ENCODE data around the gene REXO2. TPM values are rescaled to one million over a fixed set of nuclear protein-coding genes. Genes with fewer than 3 reads are reported as not detected.

REXO2 gene
- total and polyA plus RNA-seq, 10 donors = 46.4 to 118 (median 74.2) TPM

DNA sequence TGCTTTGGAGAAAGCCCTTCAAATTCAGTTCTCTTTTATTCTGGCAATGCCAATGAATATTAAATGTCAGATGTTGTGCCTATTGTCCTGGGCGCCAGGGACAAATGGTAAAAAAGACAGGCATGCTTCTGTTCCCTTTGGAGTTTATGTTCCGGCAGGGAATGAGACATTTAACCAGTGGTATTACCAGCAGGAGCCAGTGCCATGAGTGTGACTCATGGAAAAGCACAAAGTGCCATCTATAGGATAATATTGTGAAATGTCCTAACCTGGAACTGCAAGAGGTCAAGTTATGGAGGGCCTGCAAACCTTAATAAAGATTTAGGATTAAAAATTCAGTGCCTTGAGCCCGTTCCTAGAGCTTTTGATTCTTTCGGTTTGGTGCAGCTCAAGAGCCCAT is 39.5 kb downstream of the REXO2 start:
- no peak for DNase-seq
- Histone ChIP-seq H3K36me3 (no peaks in the 10 kb centered on the region), H3K9me3 (no peaks in the 10 kb centered on the region), H3K27ac (no peak overlapping the region), H3K4me3 (no peak overlapping the region), H3K4me1 (peaks cover 0 to 7% (median 0%) of the 10 kb centered on the region in 6 donors), H3K27me3 (replicated peaks in 1 of 7) (no peaks in the 10 kb centered on the region)
- WGBS, 5 donors = 68 to 84% (median 81%) methylated on average over 4 of the region's 4 CpGs
- TF ChIP-seq POLR2AphosphoS5 (IDR thresholded peaks at IDR 0.05) = no peak
- TF ChIP-seq POLR2A (IDR thresholded peaks at IDR 0.05) = no peak
- TF ChIP-seq, protein P1, sequence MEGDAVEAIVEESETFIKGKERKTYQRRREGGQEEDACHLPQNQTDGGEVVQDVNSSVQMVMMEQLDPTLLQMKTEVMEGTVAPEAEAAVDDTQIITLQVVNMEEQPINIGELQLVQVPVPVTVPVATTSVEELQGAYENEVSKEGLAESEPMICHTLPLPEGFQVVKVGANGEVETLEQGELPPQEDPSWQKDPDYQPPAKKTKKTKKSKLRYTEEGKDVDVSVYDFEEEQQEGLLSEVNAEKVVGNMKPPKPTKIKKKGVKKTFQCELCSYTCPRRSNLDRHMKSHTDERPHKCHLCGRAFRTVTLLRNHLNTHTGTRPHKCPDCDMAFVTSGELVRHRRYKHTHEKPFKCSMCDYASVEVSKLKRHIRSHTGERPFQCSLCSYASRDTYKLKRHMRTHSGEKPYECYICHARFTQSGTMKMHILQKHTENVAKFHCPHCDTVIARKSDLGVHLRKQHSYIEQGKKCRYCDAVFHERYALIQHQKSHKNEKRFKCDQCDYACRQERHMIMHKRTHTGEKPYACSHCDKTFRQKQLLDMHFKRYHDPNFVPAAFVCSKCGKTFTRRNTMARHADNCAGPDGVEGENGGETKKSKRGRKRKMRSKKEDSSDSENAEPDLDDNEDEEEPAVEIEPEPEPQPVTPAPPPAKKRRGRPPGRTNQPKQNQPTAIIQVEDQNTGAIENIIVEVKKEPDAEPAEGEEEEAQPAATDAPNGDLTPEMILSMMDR (IDR thresholded peaks at IDR 0.05 in 8 of 11, conservative IDR thresholded peaks at IDR 0.05 in 3 of 11) = no peak
- intact Hi-C loops (cut with DNase I; ENCODE audit: low total_unique reads) = no loop called here

DNA sequence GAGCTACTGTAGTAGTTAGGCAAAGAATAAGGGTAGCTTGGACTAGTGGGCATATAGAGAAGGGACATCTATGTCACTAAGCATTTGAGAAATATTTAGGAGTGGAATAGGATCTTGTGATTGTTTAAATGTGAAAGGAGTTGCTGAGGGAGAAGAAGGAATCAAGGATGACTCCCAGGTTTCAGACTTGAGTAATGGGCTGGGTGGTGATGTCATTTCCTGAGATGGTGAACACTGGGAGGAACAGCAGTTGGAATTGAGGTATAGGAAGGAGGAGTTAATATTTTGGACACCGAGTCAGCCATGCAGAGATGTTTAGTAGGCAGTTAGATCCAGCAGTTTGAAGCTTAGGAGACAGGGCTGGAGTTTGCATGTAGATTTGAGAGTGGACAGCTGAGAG is 40.1 kb downstream of the REXO2 start:
- no peak for DNase-seq
- Histone ChIP-seq H3K4me1 (peaks cover 0 to 7% (median 0%) of the 10 kb centered on the region in 6 donors), H3K27me3 (replicated peaks in 1 of 7) (no peaks in the 10 kb centered on the region), H3K27ac (no peak overlapping the region), H3K36me3 (no peaks in the 10 kb centered on the region), H3K9me3 (no peaks in the 10 kb centered on the region), H3K4me3 (no peak overlapping the region)
- 79 to 91% (median 84%) methylated on average over 1 of the region's 1 CpG for WGBS, 5 donors
- intact Hi-C loops (cut with DNase I; ENCODE audit: low total_unique reads) = no loop called here
- TF ChIP-seq, protein P1 (IDR thresholded peaks at IDR 0.05 in 8 of 11, conservative IDR thresholded peaks at IDR 0.05 in 3 of 11) = no peak
- TF ChIP-seq POLR2AphosphoS5 (IDR thresholded peaks at IDR 0.05) (no peak), POLR2A (IDR thresholded peaks at IDR 0.05) (no peak)

DNA sequence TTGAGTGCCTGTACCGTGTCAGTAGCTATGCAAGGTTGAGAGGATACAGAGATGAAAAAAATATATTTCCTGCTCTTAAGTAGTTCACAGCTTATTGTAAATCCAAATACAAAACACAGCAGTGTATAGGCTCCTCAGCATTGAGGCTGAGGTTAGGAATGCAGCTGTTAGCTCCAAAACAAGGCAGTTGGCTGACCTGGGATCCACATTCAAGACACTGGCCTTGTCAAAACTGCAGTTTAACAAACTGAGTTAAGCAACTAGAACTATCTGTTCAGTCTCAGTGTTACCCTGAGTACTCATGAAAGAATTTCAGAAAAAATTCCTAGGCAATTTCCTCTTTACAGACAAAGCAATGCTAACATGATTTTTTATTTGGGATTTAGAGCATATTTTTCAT is 42.8 kb downstream of the REXO2 start:
- H3K27me3 ChIP-seq (replicated peaks in 1 of 7) = no peaks in the 10 kb centered on the region
- H3K27ac ChIP-seq = no peak overlapping the region
- whole genome bisulfite sequencing, 5 donors = 57 to 77% (median 65%) methylated on average over 1 of the region's 1 CpG
- DNase-seq = no peak
- H3K36me3 ChIP-seq = no peaks in the 10 kb centered on the region
- H3K4me1 ChIP-seq = peaks cover 0 to 7% (median 0%) of the 10 kb centered on the region in 6 donors
- H3K9me3 ChIP-seq = no peaks in the 10 kb centered on the region
- intact Hi-C loops (cut with DNase I; ENCODE audit: low total_unique reads) = no loop called here
- TF ChIP-seq, protein P1 (IDR thresholded peaks at IDR 0.05 in 8 of 11, conservative IDR thresholded peaks at IDR 0.05 in 3 of 11) = no peak
- no peak for TF ChIP-seq POLR2A (IDR thresholded peaks at IDR 0.05)
- no peak for TF ChIP-seq POLR2AphosphoS5 (IDR thresholded peaks at IDR 0.05)
- no peak overlapping the region for H3K4me3 ChIP-seq

DNA sequence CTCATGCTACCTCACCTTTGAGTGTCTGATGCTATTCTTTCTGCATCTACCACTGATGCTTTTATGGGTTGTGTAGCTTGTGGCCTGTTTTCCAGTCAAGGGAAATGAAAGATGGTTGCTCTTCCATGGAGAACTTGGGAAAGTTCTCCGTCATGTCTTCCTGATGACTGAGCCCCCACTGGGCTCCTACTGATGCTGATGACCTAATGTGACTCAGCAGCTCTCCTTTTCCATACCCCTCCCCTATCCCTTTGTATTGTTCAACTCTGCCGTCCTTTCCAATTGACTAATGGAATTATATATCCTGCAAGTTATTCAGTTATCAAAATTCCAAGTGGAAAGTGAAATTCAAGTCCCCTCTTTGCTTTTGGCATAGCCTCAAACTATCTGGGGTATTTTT is 44.7 kb downstream of the REXO2 start:
- WGBS, 5 donors = 88 to 94% (median 92%) methylated on average over 2 of the region's 2 CpGs
- intact Hi-C loops (cut with DNase I; ENCODE audit: low total_unique reads) = no loop called here
- Histone ChIP-seq H3K4me1 (peaks cover 0 to 7% (median 0%) of the 10 kb centered on the region in 6 donors), H3K27me3 (replicated peaks in 1 of 7) (no peaks in the 10 kb centered on the region), H3K9me3 (no peaks in the 10 kb centered on the region), H3K36me3 (no peaks in the 10 kb centered on the region), H3K4me3 (no peak overlapping the region), H3K27ac (no peak overlapping the region)
- TF ChIP-seq POLR2A (IDR thresholded peaks at IDR 0.05) (no peak), POLR2AphosphoS5 (IDR thresholded peaks at IDR 0.05) (no peak)
- TF ChIP-seq, protein P1 (IDR thresholded peaks at IDR 0.05 in 8 of 11, conservative IDR thresholded peaks at IDR 0.05 in 3 of 11) = no peak
- DNase-seq = no peak

Data from spleen (tissue), 11 donors.